Fibroblast of lung (primary cell): ENCODE data around the gene PNPT1. TPM values are rescaled to one million over a fixed set of nuclear protein-coding genes. Genes with fewer than 3 reads are reported as not detected.
"Not testable (repeated sequence)": the region's sequence is repeated elsewhere in the genome, so short reads cannot be mapped to it uniquely, and the experiment has no call there.

ENCODE experiments used
- DNase-seq, 2 donors: peaks; one replicate each; pipeline versions ENCODE4 v3.0.0 to v3.0.0-alpha.2; 2010; ENCODE audit warnings: low read depth in 2 of 2
- H2AFZ ChIP-seq: 2 replicates; pipeline ENCODE4 v1.5.1; 2012; ENCODE audit warnings: low read length, control low read depth, inconsistent platforms
- H3K27ac ChIP-seq: 2 replicates; pipeline ENCODE4 v1.5.1; 2011; ENCODE audit warnings: low read length, control low read depth; ENCODE audit not compliant: insufficient read depth
- H3K27me3 ChIP-seq: 2 replicates; pipeline ENCODE4 v1.5.1; 2011; ENCODE audit warnings: mild to moderate bottlenecking, low read length; ENCODE audit not compliant: control insufficient read depth, insufficient read depth
- H3K36me3 ChIP-seq: 2 replicates; pipeline ENCODE4 v1.5.1; 2011; ENCODE audit warnings: low read length; ENCODE audit not compliant: control insufficient read depth, insufficient read depth
- H3K4me1 ChIP-seq: 2 replicates; pipeline ENCODE4 v1.5.1; 2011; ENCODE audit warnings: low read length; ENCODE audit not compliant: control insufficient read depth, insufficient read depth; ENCODE audit errors: extremely low read depth
- H3K4me2 ChIP-seq: 2 replicates; pipeline ENCODE4 v1.5.1; 2011; ENCODE audit warnings: low read length, control low read depth; ENCODE audit not compliant: insufficient read depth; ENCODE audit errors: extremely low read depth
- H3K4me3 ChIP-seq, 4 experiments: fragments of 200-600 bp in 1 of 4; sonication (generic) in 1 of 4; replicated peaks in 1 of 4; 2 replicates each; pipeline ENCODE4 v1.5.1; 2011 to 2016; ENCODE audit warnings: low read length in 4 of 4, low read depth in 3 of 4, mild to moderate bottlenecking in 3 of 4, control low read depth in 2 of 4, inconsistent platforms in 1 of 4, mixed read lengths in 1 of 4; ENCODE audit not compliant: insufficient read depth in 1 of 4; ENCODE audit errors: control extremely low read depth in 1 of 4
- H3K79me2 ChIP-seq: 2 replicates; pipeline ENCODE4 v1.5.1; 2012; ENCODE audit warnings: mild to moderate bottlenecking, low read length, inconsistent platforms; ENCODE audit not compliant: control insufficient read depth, insufficient read depth
- H3K9ac ChIP-seq: 2 replicates; pipeline ENCODE4 v1.5.1; 2011; ENCODE audit warnings: mild to moderate bottlenecking, low read length, control low read depth; ENCODE audit not compliant: insufficient read depth
- H3K9me3 ChIP-seq: 2 replicates; pipeline ENCODE4 v1.5.1; 2012; ENCODE audit warnings: low read depth, low read length; ENCODE audit not compliant: control insufficient read depth, insufficient read depth
- H4K20me1 ChIP-seq: 2 replicates; pipeline ENCODE4 v1.5.1; 2011; ENCODE audit warnings: low read length; ENCODE audit not compliant: control insufficient read depth, insufficient read depth; ENCODE audit errors: extremely low read depth
- EZH2 ChIP-seq: IDR thresholded peaks from 2 replicates; pipeline ENCODE4 v1.5.1; 2012; ENCODE audit warnings: low read length, control low read depth, mild to moderate bottlenecking; ENCODE audit errors: missing control alignments
- polyA plus RNA-seq, 2 donors: library from polyadenylated mRNA; depleted of rRNA in 1 of 2; stranded (reverse) in 1 of 2; unstranded in 1 of 2; fragments of >200 nt; gene quantifications; 2 replicates each; pipeline ENCODE4 v1.2.1, GENCODE V29; 2011 to 2012; ENCODE audit warnings: missing spikeins in 1 of 2
- total RNA-seq: library from RNA; depleted of rRNA; stranded (reverse); fragments of >200 nt; gene quantifications from 2 replicates; pipeline ENCODE4 v1.2.1, GENCODE V29; 2014
- TF ChIP-seq, protein P1 (sequence below), 2 donors: IDR thresholded peaks in 1 of 2; conservative IDR thresholded peaks in 1 of 2; 1 replicate in 1 of 2; 2 replicates in 1 of 2; pipeline ENCODE4 v1.5.1; 2011 to 2012; ENCODE audit warnings: low read length in 2 of 2, control low read depth in 1 of 2, inconsistent platforms in 1 of 2, low read depth in 1 of 2, mild to moderate bottlenecking in 1 of 2

The PNPT1 gene
- total and polyA plus RNA-seq, 2 donors (not counting 1 experiment from before 2014, with no cell fraction given) = 13.1 to 14.2 TPM

- H3K27me3 ChIP-seq = no peaks in the 10 kb centered on the region
- TF ChIP-seq, protein P1, sequence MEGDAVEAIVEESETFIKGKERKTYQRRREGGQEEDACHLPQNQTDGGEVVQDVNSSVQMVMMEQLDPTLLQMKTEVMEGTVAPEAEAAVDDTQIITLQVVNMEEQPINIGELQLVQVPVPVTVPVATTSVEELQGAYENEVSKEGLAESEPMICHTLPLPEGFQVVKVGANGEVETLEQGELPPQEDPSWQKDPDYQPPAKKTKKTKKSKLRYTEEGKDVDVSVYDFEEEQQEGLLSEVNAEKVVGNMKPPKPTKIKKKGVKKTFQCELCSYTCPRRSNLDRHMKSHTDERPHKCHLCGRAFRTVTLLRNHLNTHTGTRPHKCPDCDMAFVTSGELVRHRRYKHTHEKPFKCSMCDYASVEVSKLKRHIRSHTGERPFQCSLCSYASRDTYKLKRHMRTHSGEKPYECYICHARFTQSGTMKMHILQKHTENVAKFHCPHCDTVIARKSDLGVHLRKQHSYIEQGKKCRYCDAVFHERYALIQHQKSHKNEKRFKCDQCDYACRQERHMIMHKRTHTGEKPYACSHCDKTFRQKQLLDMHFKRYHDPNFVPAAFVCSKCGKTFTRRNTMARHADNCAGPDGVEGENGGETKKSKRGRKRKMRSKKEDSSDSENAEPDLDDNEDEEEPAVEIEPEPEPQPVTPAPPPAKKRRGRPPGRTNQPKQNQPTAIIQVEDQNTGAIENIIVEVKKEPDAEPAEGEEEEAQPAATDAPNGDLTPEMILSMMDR (conservative IDR thresholded peaks at IDR 0.05 in 1 of 2, IDR thresholded peaks at IDR 0.05 in 1 of 2; ENCODE audit: low read depth in 1 of 2, low read length in 2 of 2) = no peak
- TF ChIP-seq EZH2 = no peak
- peaks cover 4% of the 10 kb centered on the region for H3K36me3 ChIP-seq
- peak; percentile 43 to 55 for DNase-seq
- no peaks in the 10 kb centered on the region for H3K9me3 ChIP-seq
- H4K20me1 ChIP-seq = no peaks in the 10 kb centered on the region
- peak overlapping the region; percentile 37 for H3K4me2 ChIP-seq
- peaks cover 5% of the 10 kb centered on the region for H3K4me1 ChIP-seq
- H3K79me2 ChIP-seq = peaks cover 29% of the 10 kb centered on the region
- no peak overlapping the region for H3K9ac ChIP-seq
- H2AFZ ChIP-seq = no peak overlapping the region
- no peak overlapping the region for H3K27ac ChIP-seq
- peak overlapping the region in 2 of 4 experiments; percentile 7 to 23 for H3K4me3 ChIP-seq
These were observed 89.5 kb downstream of the PNPT1 start for GRCh38 chr2:55604027-55604565.

- no peak for TF ChIP-seq EZH2
- TF ChIP-seq, protein P1 (conservative IDR thresholded peaks at IDR 0.05 in 1 of 2, IDR thresholded peaks at IDR 0.05 in 1 of 2; ENCODE audit: low read depth in 1 of 2, low read length in 2 of 2) = no peak
- no peak for DNase-seq
- Histone ChIP-seq H3K27ac (no peak overlapping the region), H3K4me3 (no peak overlapping the region), H3K27me3 (no peaks in the 10 kb centered on the region), H3K9ac (no peak overlapping the region), H4K20me1 (no peaks in the 10 kb centered on the region), H3K4me1 (peaks cover 5% of the 10 kb centered on the region), H3K4me2 (no peak overlapping the region), H2AFZ (no peak overlapping the region), H3K79me2 (peaks cover 17% of the 10 kb centered on the region), H3K9me3 (no peaks in the 10 kb centered on the region), H3K36me3 (peaks cover 8% of the 10 kb centered on the region)
These were observed 91.8 kb downstream of the PNPT1 start for GRCh38 chr2:55601849-55602248.

- H3K79me2 ChIP-seq = peaks cover 11% of the 10 kb centered on the region
These were observed 95.4 kb downstream of the PNPT1 start for GRCh38 chr2:55598056-55598795.

GRCh38 chr2:55596795-55597194 is 96.8 kb downstream of the PNPT1 start:
- not testable (repeated sequence) for H3K27ac ChIP-seq, H3K36me3 ChIP-seq, H3K9ac ChIP-seq, H4K20me1 ChIP-seq, H2AFZ ChIP-seq, H3K4me1 ChIP-seq, H3K4me3 ChIP-seq, DNase-seq, H3K9me3 ChIP-seq, H3K4me2 ChIP-seq, H3K79me2 ChIP-seq, H3K27me3 ChIP-seq

More at GRCh38 chr2:55598056-55598795, 95.4 kb downstream of the PNPT1 start:
- H3K36me3 ChIP-seq = peaks cover 8% of the 10 kb centered on the region
- DNase-seq = peak in 1 of 2 donors; percentile 83
- H3K27me3 ChIP-seq = no peaks in the 10 kb centered on the region
- no peak overlapping the region for H2AFZ ChIP-seq
- no peak overlapping the region for H3K4me3 ChIP-seq
- no peaks in the 10 kb centered on the region for H4K20me1 ChIP-seq
- H3K27ac ChIP-seq = no peak overlapping the region
- TF ChIP-seq, protein P1 (conservative IDR thresholded peaks at IDR 0.05 in 1 of 2, IDR thresholded peaks at IDR 0.05 in 1 of 2; ENCODE audit: low read depth in 1 of 2, low read length in 2 of 2) = no peak
- TF ChIP-seq EZH2 = no peak
- H3K9ac ChIP-seq = no peak overlapping the region
- no peaks in the 10 kb centered on the region for H3K9me3 ChIP-seq
- no peaks in the 10 kb centered on the region for H3K4me1 ChIP-seq
- no peak overlapping the region for H3K4me2 ChIP-seq
